Retinal pigment epithelial cell (primary cell): Measurements from ENCODE around the gene CCDC30.
A peak's percentile ranks its signal among the peaks of the same experiment; 100 is the strongest.

ENCODE experiments used
- DNase-seq: peaks from one replicate; pipeline ENCODE4 v3.0.0-alpha.2; 2010; ENCODE audit warnings: low read depth
- H3K4me3 ChIP-seq: 2 replicates; pipeline ENCODE4 v1.5.1; 2011; ENCODE audit warnings: mild to moderate bottlenecking, low read length, control low read depth, moderate library complexity
- CTCF ChIP-seq: conservative IDR thresholded peaks from 2 replicates; pipeline ENCODE4 v1.5.1; 2011; ENCODE audit warnings: low read depth, low read length, control low read depth, inconsistent platforms

The CCDC30 gene

GRCh38 chr1:42420911-42421585 lies 42.0 kb upstream of the CCDC30 start:
- peak; percentile 98 for DNase-seq
- peak overlapping the region; percentile 2 for H3K4me3 ChIP-seq
- TF ChIP-seq CTCF = no peak

DNA sequence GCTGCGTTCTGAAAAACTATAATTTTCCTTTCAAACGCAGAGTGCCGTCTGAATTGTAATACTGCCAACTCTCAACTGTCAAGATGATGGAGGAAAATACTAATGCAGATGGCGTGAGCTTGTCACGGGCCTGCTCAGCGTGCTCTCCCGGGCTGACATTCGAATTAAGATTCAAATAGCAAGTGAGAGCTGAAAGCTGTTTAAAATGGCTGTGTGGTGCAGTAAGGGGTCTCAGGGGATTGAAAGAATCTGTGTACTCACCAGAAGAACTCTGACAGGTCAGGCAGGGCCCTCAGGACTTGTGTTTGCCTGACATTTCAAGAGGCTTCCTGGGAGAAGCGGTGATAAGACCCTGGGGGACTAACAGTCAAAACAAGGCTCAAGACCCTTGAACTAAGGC lies 40.3 kb upstream of the CCDC30 start:
- TF ChIP-seq CTCF = no peak
- H3K4me3 ChIP-seq = no peak overlapping the region
- DNase-seq = no peak

DNA sequence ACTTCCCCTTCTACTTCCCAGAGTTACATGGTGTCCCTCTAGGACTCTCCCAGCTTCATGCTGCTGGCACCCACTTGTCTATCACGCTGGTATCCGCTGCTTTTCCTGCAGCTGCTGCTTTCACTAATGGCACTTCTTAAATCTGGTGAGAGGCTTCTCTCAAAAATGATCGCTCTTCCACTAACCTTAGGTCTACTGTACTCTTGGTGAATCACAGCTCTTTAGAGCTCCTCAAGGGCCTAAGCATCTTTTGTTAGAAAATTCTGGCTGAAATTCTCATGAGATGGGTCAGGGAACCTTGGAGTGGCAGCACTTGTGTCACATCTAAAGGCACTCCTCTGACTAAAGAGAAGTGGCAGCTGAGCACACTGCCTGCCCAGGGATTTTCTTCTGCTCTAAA lies 39.4 kb upstream of the CCDC30 start:
- no peak for DNase-seq
- TF ChIP-seq CTCF = no peak
- H3K4me3 ChIP-seq = no peak overlapping the region

- TF ChIP-seq CTCF = no peak
- no peak for DNase-seq
- no peak overlapping the region for H3K4me3 ChIP-seq
Observed at GRCh38 chr1:42424201-42424600, 38.9 kb upstream of the CCDC30 start.

DNA sequence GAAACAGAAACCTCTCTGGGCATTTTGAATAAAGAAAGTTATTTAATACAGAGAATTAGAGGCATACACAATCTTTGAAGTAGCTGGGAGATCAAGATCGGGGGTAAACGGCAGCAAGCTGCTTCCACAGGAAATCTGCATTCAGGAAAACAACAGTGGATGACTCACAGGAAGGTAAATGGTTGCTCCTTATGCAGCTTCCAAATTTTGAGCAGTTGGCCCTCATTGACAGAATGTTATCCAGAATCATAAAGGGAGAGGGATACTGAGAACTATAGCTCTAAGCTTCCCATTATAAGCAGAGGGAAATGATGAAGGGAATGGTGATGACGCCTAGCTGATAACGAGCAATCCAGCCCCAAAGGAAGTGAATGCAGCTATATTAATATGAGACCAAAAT lies 35.8 kb upstream of the CCDC30 start:
- DNase-seq = no peak
- no peak overlapping the region for H3K4me3 ChIP-seq
- no peak for TF ChIP-seq CTCF

- DNase-seq = no peak
- H3K4me3 ChIP-seq = no peak overlapping the region
- TF ChIP-seq CTCF = no peak
Observed at GRCh38 chr1:42429603-42430002, 33.5 kb upstream of the CCDC30 start.

- no peak overlapping the region for H3K4me3 ChIP-seq
- DNase-seq = no peak
- no peak for TF ChIP-seq CTCF
Observed at GRCh38 chr1:42430286-42431135, 32.6 kb upstream of the CCDC30 start.
